ENCODE results near the gene KAZN.

- TF ChIP-seq ZFP30 (CRISPR knock-in tag; IDR thresholded peaks at IDR 0.05), result no peak
- TF ChIP-seq GLIS3 (CRISPR knock-in tag; IDR thresholded peaks at IDR 0.05), result no peak
- TF ChIP-seq ISL1 (CRISPR knock-in tag; IDR thresholded peaks at IDR 0.05), result no peak
- TF ChIP-seq, protein P1, sequence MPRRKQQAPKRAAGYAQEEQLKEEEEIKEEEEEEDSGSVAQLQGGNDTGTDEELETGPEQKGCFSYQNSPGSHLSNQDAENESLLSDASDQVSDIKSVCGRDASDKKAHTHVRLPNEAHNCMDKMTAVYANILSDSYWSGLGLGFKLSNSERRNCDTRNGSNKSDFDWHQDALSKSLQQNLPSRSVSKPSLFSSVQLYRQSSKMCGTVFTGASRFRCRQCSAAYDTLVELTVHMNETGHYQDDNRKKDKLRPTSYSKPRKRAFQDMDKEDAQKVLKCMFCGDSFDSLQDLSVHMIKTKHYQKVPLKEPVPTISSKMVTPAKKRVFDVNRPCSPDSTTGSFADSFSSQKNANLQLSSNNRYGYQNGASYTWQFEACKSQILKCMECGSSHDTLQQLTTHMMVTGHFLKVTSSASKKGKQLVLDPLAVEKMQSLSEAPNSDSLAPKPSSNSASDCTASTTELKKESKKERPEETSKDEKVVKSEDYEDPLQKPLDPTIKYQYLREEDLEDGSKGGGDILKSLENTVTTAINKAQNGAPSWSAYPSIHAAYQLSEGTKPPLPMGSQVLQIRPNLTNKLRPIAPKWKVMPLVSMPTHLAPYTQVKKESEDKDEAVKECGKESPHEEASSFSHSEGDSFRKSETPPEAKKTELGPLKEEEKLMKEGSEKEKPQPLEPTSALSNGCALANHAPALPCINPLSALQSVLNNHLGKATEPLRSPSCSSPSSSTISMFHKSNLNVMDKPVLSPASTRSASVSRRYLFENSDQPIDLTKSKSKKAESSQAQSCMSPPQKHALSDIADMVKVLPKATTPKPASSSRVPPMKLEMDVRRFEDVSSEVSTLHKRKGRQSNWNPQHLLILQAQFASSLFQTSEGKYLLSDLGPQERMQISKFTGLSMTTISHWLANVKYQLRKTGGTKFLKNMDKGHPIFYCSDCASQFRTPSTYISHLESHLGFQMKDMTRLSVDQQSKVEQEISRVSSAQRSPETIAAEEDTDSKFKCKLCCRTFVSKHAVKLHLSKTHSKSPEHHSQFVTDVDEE (CRISPR knock-in tag; IDR thresholded peaks at IDR 0.05), result no peak
Measured at GRCh38 chr1:14763977-14764376, 165.5 kb downstream of the KAZN start.
